MCF 10A (cell line): ENCODE results near the gene CREG1. TPM values are rescaled to one million over a fixed set of nuclear protein-coding genes. Genes with fewer than 3 reads are reported as not detected.

Experiments used
- BruUV-seq: library from RNA; stranded (reverse); fragments of 400-500 nt; replicated peaks from 2 replicates; lab custom pipeline; 2021; lab: Mats Ljungman, UMichigan
- CTCF ChIA-PET: fragments of 300-600 bp; sonication (Branson Sonifier 250); formaldehyde crosslinking; extraction: SDS; loops from one replicate; lab custom pipeline; 2021; ENCODE audit warnings: antibody characterized with exemption, inconsistent platforms; lab: Yijun Ruan, JAX
- POLR2A ChIA-PET: fragments of 300-600, 350-650 bp; sonication (Branson Sonifier 250); formaldehyde crosslinking; extraction: SDS; loops from one replicate; lab custom pipeline; 2020; ENCODE audit warnings: antibody characterized with exemption, inconsistent platforms; lab: Yijun Ruan, JAX
- DNase-seq: peaks from one replicate; pipeline ENCODE4 v3.0.0-alpha.2; 2018; ENCODE audit not compliant: unreplicated experiment
- H3K27ac Mint-ChIP-seq: one replicate; pipeline ENCODE4 v1.8.0; 2022; ENCODE audit warnings: mild to moderate bottlenecking, low read depth, mixed read lengths; ENCODE audit not compliant: unreplicated experiment
- H3K27me3 Mint-ChIP-seq: one replicate; pipeline ENCODE4 v1.8.0; 2022; ENCODE audit warnings: mixed read lengths; ENCODE audit not compliant: insufficient read depth, unreplicated experiment
- H3K36me3 Mint-ChIP-seq: one replicate; pipeline ENCODE4 v1.8.0; 2022; ENCODE audit warnings: mild to moderate bottlenecking, moderate library complexity, mixed read lengths; ENCODE audit not compliant: insufficient read depth, unreplicated experiment
- H3K4me1 Mint-ChIP-seq: one replicate; pipeline ENCODE4 v1.8.0; 2022; ENCODE audit warnings: mixed read lengths; ENCODE audit not compliant: insufficient read depth, unreplicated experiment
- H3K4me3 Mint-ChIP-seq: one replicate; pipeline ENCODE4 v1.8.0; 2022; ENCODE audit warnings: mild to moderate bottlenecking, moderate library complexity, mixed read lengths; ENCODE audit not compliant: unreplicated experiment
- H3K9me3 Mint-ChIP-seq: one replicate; pipeline ENCODE4 v1.8.0; 2022; ENCODE audit warnings: mixed read lengths; ENCODE audit not compliant: unreplicated experiment
- intact Hi-C: fragments of 100-400 bp; cut with micrococcal nuclease; formaldehyde crosslinking; loops from 2 replicates; pipeline ENCODE4 v1.14.1; 2022
- total RNA-seq: library from RNA; stranded (reverse); gene quantifications from 2 replicates; pipeline ENCODE4 v1.2.3, GENCODE V29; 2022
- TF ChIP-seq, protein P1 (sequence below): fragments of 200-600 bp; IDR thresholded peaks from one replicate; pipeline ENCODE4 v1.8.0; 2022; ENCODE audit warnings: antibody characterized with exemption, mild to moderate bottlenecking; ENCODE audit not compliant: unreplicated experiment

Gene CREG1
- total RNA-seq, 1 experiment from 2014 or later: 154 TPM

DNA sequence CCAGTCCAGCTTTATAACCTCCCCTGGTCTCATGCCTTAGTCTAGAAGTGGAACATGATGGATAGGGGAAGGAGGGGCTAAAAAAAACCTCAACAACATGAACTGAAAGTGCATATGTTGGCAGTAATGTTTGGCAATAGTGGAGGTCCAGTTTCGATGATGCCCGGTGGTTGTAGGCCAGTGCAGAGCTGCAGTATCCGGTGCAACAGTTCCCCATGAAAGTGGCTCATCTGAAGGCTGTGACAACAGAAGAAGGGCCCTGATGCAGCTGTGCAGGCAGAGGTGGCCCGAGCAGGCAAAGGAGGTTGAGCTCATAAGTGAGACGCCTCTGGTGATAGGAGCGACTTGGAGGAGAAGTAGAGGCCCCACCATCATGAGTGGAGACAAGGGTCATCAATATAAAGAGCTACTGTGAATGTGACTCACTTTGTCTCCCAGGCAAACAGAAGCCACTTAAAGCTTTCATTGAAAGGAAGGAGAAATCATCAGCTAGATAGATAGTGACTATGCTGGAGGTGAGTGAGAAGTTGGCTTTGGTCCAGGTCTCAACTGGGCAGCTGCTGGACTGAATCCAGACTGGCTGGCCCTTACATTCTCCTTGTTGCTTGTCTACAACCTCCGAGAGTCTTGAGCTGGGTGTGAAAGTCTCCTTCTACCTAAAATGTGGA lies 10.2 kb upstream of the CREG1 start:
- POLR2A ChIA-PET: interaction anchor here (0.6 to 8.4 kb wide), 20 partner anchors 9 to 372 kb away, joined by 3 to 152 read pairs (median 4); partner anchors contain the start of genes CREG1, DCAF6, MPC2 and MPZL1
- no TSS peak for BruUV-seq
- Mint-ChIP-seq H3K9me3 (no peaks in the 10 kb centered on the region), H3K4me1 (peaks cover 46% of the 10 kb centered on the region), H3K36me3 (no peaks in the 10 kb centered on the region), H3K27me3 (no peaks in the 10 kb centered on the region), H3K4me3 (peak overlapping the region; percentile 64), H3K27ac (peak overlapping the region; percentile 85)
- TF ChIP-seq, protein P1, sequence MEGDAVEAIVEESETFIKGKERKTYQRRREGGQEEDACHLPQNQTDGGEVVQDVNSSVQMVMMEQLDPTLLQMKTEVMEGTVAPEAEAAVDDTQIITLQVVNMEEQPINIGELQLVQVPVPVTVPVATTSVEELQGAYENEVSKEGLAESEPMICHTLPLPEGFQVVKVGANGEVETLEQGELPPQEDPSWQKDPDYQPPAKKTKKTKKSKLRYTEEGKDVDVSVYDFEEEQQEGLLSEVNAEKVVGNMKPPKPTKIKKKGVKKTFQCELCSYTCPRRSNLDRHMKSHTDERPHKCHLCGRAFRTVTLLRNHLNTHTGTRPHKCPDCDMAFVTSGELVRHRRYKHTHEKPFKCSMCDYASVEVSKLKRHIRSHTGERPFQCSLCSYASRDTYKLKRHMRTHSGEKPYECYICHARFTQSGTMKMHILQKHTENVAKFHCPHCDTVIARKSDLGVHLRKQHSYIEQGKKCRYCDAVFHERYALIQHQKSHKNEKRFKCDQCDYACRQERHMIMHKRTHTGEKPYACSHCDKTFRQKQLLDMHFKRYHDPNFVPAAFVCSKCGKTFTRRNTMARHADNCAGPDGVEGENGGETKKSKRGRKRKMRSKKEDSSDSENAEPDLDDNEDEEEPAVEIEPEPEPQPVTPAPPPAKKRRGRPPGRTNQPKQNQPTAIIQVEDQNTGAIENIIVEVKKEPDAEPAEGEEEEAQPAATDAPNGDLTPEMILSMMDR: no peak
- intact Hi-C loops: loop anchor here (2.0 kb wide), 1 partner anchor 125 kb away; no protein-coding TSS in a partner anchor
- peak; percentile 79 for DNase-seq
- CTCF ChIA-PET: interaction anchor here (0.5 to 7.0 kb wide), 24 partner anchors 7 to 653 kb away, joined by 3 to 79 read pairs (median 5); partner anchors contain the start of gene CREG1

GRCh38 chr1:167562702-167563101 lies 9.1 kb upstream of the CREG1 start:
- H3K27ac Mint-ChIP-seq: no peak overlapping the region
- no peaks in the 10 kb centered on the region for H3K36me3 Mint-ChIP-seq
- peaks cover 45% of the 10 kb centered on the region for H3K4me1 Mint-ChIP-seq
- no peaks in the 10 kb centered on the region for H3K9me3 Mint-ChIP-seq
- BruUV-seq: no TSS peak
- peak; percentile 70 for DNase-seq
- no peak overlapping the region for H3K4me3 Mint-ChIP-seq
- CTCF ChIA-PET: interaction anchor here (0.5 to 7.0 kb wide), 10 partner anchors 11 to 304 kb away, joined by 3 to 79 read pairs (median 15); partner anchors contain the start of gene CREG1
- POLR2A ChIA-PET: interaction anchor here (0.7 to 8.4 kb wide), 5 partner anchors 10 to 101 kb away, joined by 3 to 152 read pairs (median 26); partner anchors contain the start of gene CREG1
- intact Hi-C loops: no loop called here
- TF ChIP-seq, protein P1: no peak
- no peaks in the 10 kb centered on the region for H3K27me3 Mint-ChIP-seq

GRCh38 chr1:167561753-167562152 lies 8.2 kb upstream of the CREG1 start:
- H3K4me1 Mint-ChIP-seq: peaks cover 42% of the 10 kb centered on the region
- no peaks in the 10 kb centered on the region for H3K36me3 Mint-ChIP-seq
- no peak overlapping the region for H3K4me3 Mint-ChIP-seq
- no peaks in the 10 kb centered on the region for H3K9me3 Mint-ChIP-seq
- H3K27ac Mint-ChIP-seq: no peak overlapping the region
- POLR2A ChIA-PET: interaction anchor here (0.7 to 8.4 kb wide), 7 partner anchors 9 to 339 kb away, joined by 3 to 152 read pairs (median 3); partner anchors contain the start of gene CREG1
- intact Hi-C loops: no loop called here
- no TSS peak for BruUV-seq
- no peak for DNase-seq
- H3K27me3 Mint-ChIP-seq: no peaks in the 10 kb centered on the region
- TF ChIP-seq, protein P1: no peak
- CTCF ChIA-PET: interaction anchor here (0.6 to 7.0 kb wide), 10 partner anchors 11 to 652 kb away, joined by 3 to 79 read pairs (median 4); partner anchors contain the start of gene CREG1
